ENCODE data around the gene TBC1D17. TPM values are rescaled to one million over a fixed set of nuclear protein-coding genes. Genes with fewer than 3 reads are reported as not detected.
A peak's percentile ranks its signal among the peaks of the same experiment; 100 is the strongest.

Gene TBC1D17
- 21.4 and 26.5 TPM in 2 replicates for total RNA-seq

- no peak for TF ChIP-seq CTCF (IDR thresholded peaks at IDR 0.05; ENCODE audit: extremely low read depth, low read depth, low read length)
- Histone ChIP-seq H3K4me2 (ENCODE audit: insufficient read depth, low read length) (peak within 1 kb of the TSS; percentile 94), H4K20me1 (ENCODE audit: insufficient read depth, low read length) (peaks cover 4% of the 10 kb centered on the region), H3K27me3 (ENCODE audit: insufficient read depth, low read length) (no peaks in the 10 kb centered on the region), H3K9me3 (ENCODE audit: low read depth, low read length) (no peaks in the 10 kb centered on the region), H2AFZ (ENCODE audit: low read length) (peak within 1 kb of the TSS; percentile 98), H3K27ac (ENCODE audit: low read depth, low read length) (peak within 1 kb of the TSS; percentile 100), H3K36me3 (ENCODE audit: insufficient read depth, low read length) (peaks cover 26% of the 10 kb centered on the region), H3K4me1 (ENCODE audit: insufficient read depth, low read length) (peaks cover 20% of the 10 kb centered on the region), H3K79me2 (ENCODE audit: insufficient read depth, low read length) (peaks cover 46% of the 10 kb centered on the region), H3K4me3 (ENCODE audit: insufficient read depth, low read length) (peak within 1 kb of the TSS; percentile 100)
- DNase-seq (ENCODE audit: insufficient read length, low spot score, missing footprints) = peak; percentile 100
These were observed at the start of gene TBC1D17, which contains the start of gene AKT1S1 for GRCh38 chr19:49877020-49877878. Gene TBC1D17 (plus strand): TSS chr19:49877702. CDS start chr19:49877724, 22 bp downstream. Gene AKT1S1 (minus strand): TSS chr19:49877355. CDS start chr19:49873295, 4,060 bp downstream.

- TF ChIP-seq CTCF (IDR thresholded peaks at IDR 0.05; ENCODE audit: extremely low read depth, low read depth, low read length) = no peak
- Histone ChIP-seq H3K79me2 (ENCODE audit: insufficient read depth, low read length) (peaks cover 28% of the 10 kb centered on the region), H4K20me1 (ENCODE audit: insufficient read depth, low read length) (peaks cover 25% of the 10 kb centered on the region), H3K4me1 (ENCODE audit: insufficient read depth, low read length) (peaks cover 10% of the 10 kb centered on the region), H3K27me3 (ENCODE audit: insufficient read depth, low read length) (no peaks in the 10 kb centered on the region), H3K4me3 (ENCODE audit: insufficient read depth, low read length) (no peak overlapping the region), H2AFZ (ENCODE audit: low read length) (no peak overlapping the region), H3K4me2 (ENCODE audit: insufficient read depth, low read length) (no peak overlapping the region), H3K27ac (ENCODE audit: low read depth, low read length) (no peak overlapping the region), H3K36me3 (ENCODE audit: insufficient read depth, low read length) (peaks cover 23% of the 10 kb centered on the region), H3K9me3 (ENCODE audit: low read depth, low read length) (no peaks in the 10 kb centered on the region)
- no peak for DNase-seq (ENCODE audit: insufficient read length, low spot score, missing footprints)
These were observed 48.3 kb upstream of the TBC1D17 start for GRCh38 chr19:49829200-49829599.

GRCh38 chr19:49829721-49830120 is 47.8 kb upstream of the TBC1D17 start:
- H3K9me3 ChIP-seq (ENCODE audit: low read depth, low read length) = no peaks in the 10 kb centered on the region
- peaks cover 25% of the 10 kb centered on the region for H3K79me2 ChIP-seq (ENCODE audit: insufficient read depth, low read length)
- peaks cover 23% of the 10 kb centered on the region for H4K20me1 ChIP-seq (ENCODE audit: insufficient read depth, low read length)
- no peak overlapping the region for H2AFZ ChIP-seq (ENCODE audit: low read length)
- H3K4me1 ChIP-seq (ENCODE audit: insufficient read depth, low read length) = peaks cover 10% of the 10 kb centered on the region
- H3K4me2 ChIP-seq (ENCODE audit: insufficient read depth, low read length) = no peak overlapping the region
- TF ChIP-seq CTCF (IDR thresholded peaks at IDR 0.05; ENCODE audit: extremely low read depth, low read depth, low read length) = no peak
- no peak overlapping the region for H3K27ac ChIP-seq (ENCODE audit: low read depth, low read length)
- no peak overlapping the region for H3K4me3 ChIP-seq (ENCODE audit: insufficient read depth, low read length)
- peak; percentile 52 for DNase-seq (ENCODE audit: insufficient read length, low spot score, missing footprints)
- H3K27me3 ChIP-seq (ENCODE audit: insufficient read depth, low read length) = no peaks in the 10 kb centered on the region
- peaks cover 23% of the 10 kb centered on the region for H3K36me3 ChIP-seq (ENCODE audit: insufficient read depth, low read length)

GRCh38 chr19:49830766-49831165 is 46.7 kb upstream of the TBC1D17 start:
- peaks cover 19% of the 10 kb centered on the region for H4K20me1 ChIP-seq (ENCODE audit: insufficient read depth, low read length)
- no peaks in the 10 kb centered on the region for H3K9me3 ChIP-seq (ENCODE audit: low read depth, low read length)
- TF ChIP-seq CTCF (IDR thresholded peaks at IDR 0.05; ENCODE audit: extremely low read depth, low read depth, low read length) = no peak
- H3K36me3 ChIP-seq (ENCODE audit: insufficient read depth, low read length) = peaks cover 23% of the 10 kb centered on the region
- H3K79me2 ChIP-seq (ENCODE audit: insufficient read depth, low read length) = peaks cover 19% of the 10 kb centered on the region
- DNase-seq (ENCODE audit: insufficient read length, low spot score, missing footprints) = peak; percentile 69
- H3K27me3 ChIP-seq (ENCODE audit: insufficient read depth, low read length) = no peaks in the 10 kb centered on the region
- H3K27ac ChIP-seq (ENCODE audit: low read depth, low read length) = no peak overlapping the region
- peaks cover 10% of the 10 kb centered on the region for H3K4me1 ChIP-seq (ENCODE audit: insufficient read depth, low read length)
- no peak overlapping the region for H2AFZ ChIP-seq (ENCODE audit: low read length)
- no peak overlapping the region for H3K4me2 ChIP-seq (ENCODE audit: insufficient read depth, low read length)
- no peak overlapping the region for H3K4me3 ChIP-seq (ENCODE audit: insufficient read depth, low read length)

Measured in osteoblast (primary cell).